ENCODE data around the gene GUCD1. TPM values are rescaled to one million over a fixed set of nuclear protein-coding genes. Genes with fewer than 3 reads are reported as not detected.

The GUCD1 gene
- total RNA-seq, 1 experiment from 2014 or later, result 87.4 TPM

DNA sequence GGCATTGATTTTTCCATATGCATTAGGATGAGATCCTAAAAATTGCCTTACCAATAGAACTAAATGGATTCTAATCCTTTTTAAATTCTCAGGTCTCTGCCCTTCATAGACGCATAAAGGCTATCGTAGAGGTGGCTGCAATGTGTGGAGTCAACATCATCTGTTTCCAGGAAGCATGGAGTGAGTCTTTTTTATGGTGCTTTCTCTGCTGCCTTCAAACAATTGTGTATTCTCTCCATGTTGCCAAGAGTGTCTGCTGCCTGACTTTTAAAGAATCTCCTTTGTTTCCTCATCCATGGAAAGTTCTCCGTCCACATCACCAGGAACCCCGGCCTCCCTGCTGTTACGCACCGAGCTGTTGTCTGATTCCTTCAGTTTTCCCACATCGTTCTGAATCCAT, 52.9 kb downstream of the GUCD1 start:
- Histone ChIP-seq H3K56ac (ENCODE audit: insufficient read length, low read depth, low read length) (no peak overlapping the region), H3K27ac (ENCODE audit: insufficient read length, low read depth, low read length) (no peak overlapping the region), H2AK5ac (ENCODE audit: insufficient read length, low read length) (no peak overlapping the region), H3K23me2 (ENCODE audit: insufficient read length, low read depth, low read length, poor library complexity, severe bottlenecking) (no peaks in the 10 kb centered on the region), H2BK12ac (ENCODE audit: insufficient read length, low read depth, low read length) (no peak overlapping the region), H3K23ac (ENCODE audit: insufficient read length, low read depth, low read length) (no peak overlapping the region), H2BK5ac (ENCODE audit: insufficient read length, low read length) (no peak overlapping the region), H2BK20ac (ENCODE audit: low read depth, low read length, poor library complexity, severe bottlenecking) (no peak overlapping the region), H2AFZ (ENCODE audit: low read length) (no peak overlapping the region), H4K91ac (ENCODE audit: insufficient read length, low read depth, low read length) (no peak overlapping the region), H4K5ac (ENCODE audit: insufficient read length, low read depth, low read length) (no peak overlapping the region), H2BK15ac (ENCODE audit: low read depth, low read length) (no peak overlapping the region), H3K79me1 (ENCODE audit: insufficient read depth, low read depth, low read length, poor library complexity, severe bottlenecking) (no peaks in the 10 kb centered on the region), H3K4me1 (ENCODE audit: insufficient read depth, low read length) (no peaks in the 10 kb centered on the region; the same call in 1 of the 2 replicates), H3K9me3 (ENCODE audit: control insufficient read depth, low read depth, low read length) (no peaks in the 10 kb centered on the region), H3K79me2 (ENCODE audit: insufficient read depth, low read length) (no peaks in the 10 kb centered on the region), H3K14ac (ENCODE audit: insufficient read depth, low read length) (no peak overlapping the region), H4K8ac (replicated peaks; ENCODE audit: insufficient read length, low read depth, low read length) (no peak overlapping the region), H2BK120ac (ENCODE audit: low read depth, low read length, poor library complexity, severe bottlenecking) (no peak overlapping the region), H3K4me2 (ENCODE audit: insufficient read depth, insufficient read length, low read length) (no peak overlapping the region), H3T11ph (ENCODE audit: low read length) (no peak overlapping the region), H3K4ac (ENCODE audit: low read depth, low read length) (no peak overlapping the region), H3K18ac (ENCODE audit: insufficient read length, low read depth, low read length) (no peak overlapping the region), H4K20me1 (ENCODE audit: control insufficient read depth, insufficient read depth, insufficient read length) (no peaks in the 10 kb centered on the region), H3K9ac (ENCODE audit: extremely low read depth, insufficient read length, low read length) (no peak overlapping the region), H3K27me3 (ENCODE audit: insufficient read depth, low read length) (no peaks in the 10 kb centered on the region; the same call in 1 of the 2 replicates)
- no peak for DNase-seq
- no peak overlapping the region for H3K27ac Mint-ChIP-seq
- peaks cover 28 to 34% of the 10 kb centered on the region in 2 experiments for H3K4me1 Mint-ChIP-seq
- H3K27me3 Mint-ChIP-seq (ENCODE audit: low read depth), result peaks cover 25% of the 10 kb centered on the region
- no peaks in the 10 kb centered on the region; a peak in 1 of 5 replicates for H3K9me3 Mint-ChIP-seq
- no peak overlapping the region for H3K4me3 Mint-ChIP-seq
- no peak for TF ChIP-seq CTCF (conservative IDR thresholded peaks at IDR 0.05)
- no CpG with 5 or more reads among the region's 7 CpGs for WGBS (ENCODE audit: extremely low coverage, insufficient read length, low lambda C conversion rate)
- H3K36me3 Mint-ChIP-seq (ENCODE audit: insufficient read depth in 1 of 3, low read depth in 3 of 3), result no peaks in the 10 kb centered on the region
